ENCODE results near the gene CPNE7. TPM values are rescaled to one million over a fixed set of nuclear protein-coding genes. Genes with fewer than 3 reads are reported as not detected.
"Not testable (repeated sequence)": the region's sequence is repeated elsewhere in the genome, so short reads cannot be mapped to it uniquely, and the experiment has no call there.

Gene CPNE7
- total RNA-seq, 1 donor from 2014 or later, result 1.0 TPM

DNA sequence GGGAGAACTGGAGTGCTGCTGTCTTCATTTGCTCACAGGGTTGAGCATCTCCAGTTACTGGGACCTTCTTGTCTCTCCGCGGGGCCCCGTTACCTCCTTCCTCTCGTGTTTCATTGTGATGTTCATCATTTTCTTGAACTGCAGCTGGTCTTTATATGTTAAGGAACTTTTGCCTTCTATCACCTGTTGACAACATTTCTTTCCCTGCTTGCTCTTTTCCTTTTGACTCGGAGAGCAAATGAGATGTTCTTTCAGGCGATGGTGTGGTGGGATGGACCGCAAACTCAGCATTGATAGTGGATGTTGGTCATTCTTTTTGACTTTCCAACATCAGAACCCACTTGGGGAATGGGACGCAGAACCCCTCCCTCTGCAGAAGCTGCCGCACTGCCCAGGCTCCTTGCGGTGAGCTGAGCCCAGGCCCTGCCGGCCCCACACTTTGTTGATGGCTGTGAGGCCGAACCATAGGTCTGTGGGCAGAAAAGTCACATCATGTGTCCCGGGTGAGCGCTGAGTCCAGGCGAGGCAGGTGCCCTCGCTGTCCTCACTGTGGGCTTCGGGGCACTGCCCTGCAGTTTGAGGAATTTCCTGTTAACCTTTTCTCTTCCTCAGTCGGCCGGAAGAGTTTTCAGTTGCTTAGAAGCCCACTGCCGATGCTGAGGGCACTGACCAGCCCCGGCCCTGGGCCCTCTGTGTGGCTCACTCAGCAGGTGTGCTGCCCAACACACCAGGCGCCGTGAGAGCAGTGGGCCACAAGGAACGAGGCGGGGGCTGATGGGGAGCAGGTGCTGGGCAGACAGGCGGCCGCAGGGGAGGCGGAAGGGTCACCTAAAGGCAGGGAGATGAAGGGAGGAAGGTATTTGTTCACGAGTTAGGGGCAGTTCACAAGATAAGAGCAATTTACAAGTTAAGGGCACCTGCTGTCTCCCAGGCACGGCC, 7.6 kb upstream of the CPNE7 start:
- no peak for ATAC-seq

DNA sequence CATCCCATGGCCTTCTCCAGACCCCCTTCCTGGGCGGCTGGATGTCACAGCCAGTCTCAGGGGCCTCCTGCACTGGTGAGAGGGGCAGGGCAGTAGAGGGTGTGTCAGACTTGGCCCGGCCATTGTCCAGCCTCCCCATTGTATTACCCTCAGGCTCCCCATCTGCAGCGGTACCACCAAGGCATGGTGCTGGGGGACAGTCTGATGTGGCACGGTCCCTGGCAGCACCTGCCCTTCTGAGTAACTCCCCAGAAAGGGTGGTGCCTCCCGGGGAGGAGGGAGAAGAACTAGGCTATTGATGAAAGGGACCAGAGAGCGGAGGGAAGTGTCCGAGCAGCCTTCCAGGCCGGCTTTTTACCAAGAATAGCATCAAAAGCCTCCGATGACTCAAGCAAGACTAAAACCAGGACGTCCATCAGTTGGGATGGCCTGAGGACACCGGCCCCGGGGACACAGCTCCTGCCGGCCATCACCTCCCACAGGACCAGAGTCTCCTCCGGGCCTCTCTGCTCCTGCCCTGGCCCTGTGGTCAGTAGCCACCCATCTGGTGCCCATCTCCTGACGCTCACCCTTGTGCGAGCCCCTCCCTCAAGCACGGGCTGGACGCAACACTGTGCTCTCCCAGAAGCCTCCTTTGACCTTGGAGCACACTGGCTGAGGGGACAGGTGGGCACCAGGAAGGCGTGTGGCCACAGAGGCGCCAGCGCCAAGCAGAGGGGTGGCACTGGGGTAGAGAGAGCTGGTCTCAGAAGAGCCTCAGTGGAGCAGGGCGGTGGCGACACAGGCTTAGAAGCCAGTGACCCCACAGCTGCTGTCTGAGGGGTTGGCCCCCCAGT, 5.8 kb upstream of the CPNE7 start:
- no peak for ATAC-seq

DNA sequence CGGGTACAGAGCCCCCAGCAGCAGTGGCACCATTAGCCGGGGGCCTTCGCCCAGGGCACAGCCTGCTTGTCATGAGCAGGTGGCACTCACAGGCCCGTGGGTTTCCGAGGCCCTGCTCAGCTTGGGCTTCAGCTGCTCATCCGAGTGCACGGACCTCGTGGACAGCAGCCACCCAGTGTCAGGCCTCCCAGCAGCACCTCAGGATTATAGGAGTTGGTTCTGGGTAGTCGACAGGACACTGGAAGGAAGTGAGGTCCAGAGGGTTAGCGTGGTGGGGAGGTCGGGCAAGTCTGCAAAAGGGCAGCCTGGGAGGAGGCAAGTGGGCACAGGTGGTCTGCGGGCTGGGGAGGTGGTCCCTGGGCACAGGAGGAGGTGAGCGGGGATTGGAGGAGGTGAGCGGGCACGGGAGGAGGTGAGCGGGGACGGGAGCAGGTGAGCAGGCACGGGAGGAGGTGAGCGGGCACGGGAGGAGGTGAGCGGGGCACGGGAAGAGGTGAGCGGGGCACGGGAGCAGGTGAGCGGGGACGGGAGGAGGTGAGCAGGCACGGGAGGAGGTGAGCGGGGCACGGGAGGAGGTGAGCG, 5.1 kb upstream of the CPNE7 start:
- no peak for ATAC-seq

DNA sequence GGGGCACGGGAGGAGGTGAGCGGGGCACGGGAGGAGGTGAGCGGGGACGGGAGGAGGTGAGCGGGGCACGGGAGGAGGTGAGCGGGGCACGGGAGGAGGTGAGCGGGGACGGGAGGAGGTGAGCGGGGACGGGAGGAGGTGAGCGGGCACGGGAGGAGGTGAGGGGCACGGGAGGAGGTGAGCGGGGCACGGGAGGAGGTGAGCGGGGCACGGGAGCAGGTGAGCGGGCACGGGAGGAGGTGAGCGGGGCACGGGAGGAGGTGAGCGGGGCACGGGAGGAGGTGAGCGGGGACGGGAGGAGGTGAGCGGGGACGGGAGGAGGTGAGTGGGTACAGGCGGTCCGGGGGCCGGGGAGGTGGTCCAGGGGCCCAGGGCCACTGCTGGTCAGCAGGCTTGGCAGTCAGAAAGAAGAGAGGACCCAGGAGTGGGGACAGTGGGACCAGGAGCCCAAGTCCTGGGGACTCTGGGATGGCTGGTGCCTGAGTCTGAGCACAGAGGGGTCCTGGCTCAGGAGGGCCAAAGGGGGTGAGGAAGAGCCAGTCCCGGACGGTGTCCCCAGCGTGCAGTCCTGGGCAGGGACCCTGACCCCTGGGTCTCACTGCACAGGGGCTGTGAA, 4.5 kb upstream of the CPNE7 start:
- ATAC-seq, result not testable (repeated sequence)

DNA sequence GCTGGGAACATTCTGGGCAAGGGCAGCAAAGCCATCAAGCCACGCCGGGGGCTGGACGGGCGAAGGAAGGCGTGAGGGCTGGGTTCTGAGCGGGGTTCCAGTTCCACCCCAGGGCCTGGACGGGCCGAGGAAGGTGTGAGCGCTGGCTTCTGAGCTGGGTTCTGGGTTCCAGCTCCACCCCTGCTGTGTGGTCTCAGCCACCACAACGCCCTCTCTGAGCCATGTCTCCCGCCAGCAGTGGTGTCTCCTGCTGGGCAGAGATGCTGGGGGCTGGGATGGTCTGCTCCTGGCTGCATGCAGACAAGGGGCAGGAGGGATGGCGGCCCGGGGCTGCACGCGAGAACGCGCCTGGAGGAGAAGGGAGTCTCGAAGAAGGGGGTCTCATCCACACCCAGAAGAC, 3.9 kb upstream of the CPNE7 start:
- ATAC-seq, result no peak

DNA sequence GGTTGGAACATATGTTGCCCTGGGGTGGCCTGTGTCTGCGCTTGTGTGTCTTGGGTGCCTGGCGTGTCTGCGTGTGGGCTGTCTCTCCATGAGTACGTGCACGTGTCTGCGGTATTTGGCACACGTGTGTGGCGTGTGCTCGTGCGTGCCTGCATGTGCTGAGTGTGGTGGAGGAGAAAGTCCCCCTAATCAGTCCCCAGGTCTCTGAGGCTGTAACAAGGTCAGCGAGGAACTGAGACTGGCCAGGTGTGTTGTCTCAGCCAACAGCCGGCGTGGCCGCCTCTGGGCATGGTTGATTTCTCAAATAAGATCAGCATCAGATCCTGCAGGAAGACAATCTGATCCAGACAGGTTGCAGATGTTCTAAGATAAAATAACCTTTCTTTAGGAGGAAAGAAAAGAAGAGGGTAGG, 3.5 kb upstream of the CPNE7 start:
- no peak for ATAC-seq

DNA sequence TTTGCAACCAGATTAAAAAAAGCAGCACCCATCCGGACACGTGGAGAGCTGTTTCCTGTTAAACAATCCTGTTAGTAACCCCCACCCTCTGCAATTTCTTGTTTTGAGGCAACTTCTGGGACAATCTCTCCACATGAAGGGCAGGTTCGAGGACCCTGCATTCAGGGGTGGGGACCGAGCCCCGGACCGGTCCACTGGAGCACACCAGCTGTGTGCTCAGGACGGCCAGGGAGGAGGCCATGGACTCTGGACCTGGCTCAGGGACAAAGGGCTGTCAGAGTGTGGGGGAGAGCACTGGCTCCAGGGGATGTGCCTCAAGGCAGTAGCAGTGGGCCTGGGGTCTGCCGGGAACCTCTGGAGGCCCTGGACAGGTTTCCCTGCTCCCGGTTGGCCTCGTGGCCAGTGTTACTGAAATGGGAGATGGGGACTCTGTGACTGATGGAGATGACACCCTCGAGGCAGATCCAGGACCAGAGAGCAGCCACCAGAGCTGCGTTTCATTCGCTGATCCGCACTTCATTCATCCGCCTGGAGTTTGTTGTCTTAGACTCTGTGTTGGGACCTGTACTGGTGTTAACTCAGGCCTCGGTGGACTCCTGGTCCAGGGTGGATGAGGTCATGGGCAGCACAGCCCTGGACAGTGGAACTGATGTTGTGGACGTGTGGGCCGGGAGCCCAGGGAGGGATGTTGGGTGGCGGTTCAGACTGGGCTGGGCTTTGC, 2.9 kb upstream of the CPNE7 start:
- ATAC-seq, result no peak

DNA sequence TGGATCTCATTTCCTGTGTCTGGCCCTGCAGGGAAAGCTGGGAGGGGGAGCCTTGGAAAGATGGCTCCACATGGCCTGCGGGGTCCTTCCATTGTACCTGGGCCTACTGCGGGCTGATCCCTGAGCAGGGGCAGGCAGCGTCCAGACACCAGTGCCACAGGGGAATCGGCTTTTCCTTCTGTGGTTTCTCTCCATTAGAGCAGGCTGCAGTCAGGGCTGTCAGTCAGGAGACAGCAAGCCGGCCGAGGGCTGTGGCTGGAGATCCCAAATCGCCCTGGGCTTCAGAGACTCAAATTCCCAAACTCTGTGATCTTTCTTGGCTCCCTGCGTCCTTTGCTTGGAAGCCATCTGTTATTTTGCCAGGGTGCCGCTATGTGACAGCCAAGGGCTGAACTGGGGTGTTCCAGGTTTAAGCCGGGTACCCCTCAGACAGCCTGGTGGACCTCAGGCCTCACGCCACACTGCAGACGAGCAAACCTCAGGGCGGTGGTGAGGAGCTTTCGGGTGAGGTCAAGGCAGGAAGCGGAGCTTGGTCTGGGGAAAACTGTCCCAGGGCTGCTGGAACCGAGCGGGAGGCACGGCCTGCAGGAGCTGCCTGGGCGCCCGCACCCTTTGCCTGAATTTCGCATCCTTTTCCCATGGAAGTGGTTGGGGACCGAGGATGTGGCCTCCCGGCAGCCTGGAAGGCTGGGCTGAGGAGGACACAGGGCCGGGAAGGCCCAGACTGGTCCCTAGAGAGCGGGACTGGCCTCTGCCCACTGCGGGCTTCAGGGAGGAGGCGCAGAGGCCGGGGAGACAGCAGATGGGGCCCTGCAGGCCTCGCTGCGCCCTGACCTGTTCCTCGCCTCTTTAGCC, 1.5 kb upstream of the CPNE7 start:
- ATAC-seq, result no peak

DNA sequence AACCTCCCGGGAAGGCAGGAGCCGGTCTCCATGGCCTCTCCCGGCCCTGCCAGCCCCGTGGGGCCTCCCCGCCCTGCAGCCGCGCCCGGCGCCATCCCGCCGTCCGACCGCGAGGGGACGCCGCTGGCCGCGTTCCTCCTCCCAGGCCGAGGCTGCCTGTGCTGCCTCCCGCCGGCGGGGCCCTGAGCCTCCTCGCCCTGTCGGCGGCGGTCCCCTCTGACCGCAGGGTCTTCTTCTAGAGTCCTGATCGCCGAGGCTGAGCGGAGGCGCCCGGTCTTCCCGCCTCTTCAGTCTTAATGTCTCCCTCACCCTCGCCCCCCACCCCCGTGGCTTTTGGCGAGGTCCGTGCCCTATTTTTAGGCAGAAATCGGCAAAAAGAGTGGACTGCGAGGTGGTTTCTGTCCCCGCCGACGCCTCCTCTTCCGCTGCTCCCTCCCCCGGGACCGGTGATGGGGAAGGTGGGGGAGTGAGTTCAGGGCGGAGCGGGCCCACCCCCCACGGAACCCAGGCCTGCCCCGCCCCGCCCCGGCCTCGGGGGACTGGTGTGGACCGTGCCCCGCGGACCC, 794 bp upstream of the CPNE7 start:
- peak; percentile 73 for ATAC-seq

DNA sequence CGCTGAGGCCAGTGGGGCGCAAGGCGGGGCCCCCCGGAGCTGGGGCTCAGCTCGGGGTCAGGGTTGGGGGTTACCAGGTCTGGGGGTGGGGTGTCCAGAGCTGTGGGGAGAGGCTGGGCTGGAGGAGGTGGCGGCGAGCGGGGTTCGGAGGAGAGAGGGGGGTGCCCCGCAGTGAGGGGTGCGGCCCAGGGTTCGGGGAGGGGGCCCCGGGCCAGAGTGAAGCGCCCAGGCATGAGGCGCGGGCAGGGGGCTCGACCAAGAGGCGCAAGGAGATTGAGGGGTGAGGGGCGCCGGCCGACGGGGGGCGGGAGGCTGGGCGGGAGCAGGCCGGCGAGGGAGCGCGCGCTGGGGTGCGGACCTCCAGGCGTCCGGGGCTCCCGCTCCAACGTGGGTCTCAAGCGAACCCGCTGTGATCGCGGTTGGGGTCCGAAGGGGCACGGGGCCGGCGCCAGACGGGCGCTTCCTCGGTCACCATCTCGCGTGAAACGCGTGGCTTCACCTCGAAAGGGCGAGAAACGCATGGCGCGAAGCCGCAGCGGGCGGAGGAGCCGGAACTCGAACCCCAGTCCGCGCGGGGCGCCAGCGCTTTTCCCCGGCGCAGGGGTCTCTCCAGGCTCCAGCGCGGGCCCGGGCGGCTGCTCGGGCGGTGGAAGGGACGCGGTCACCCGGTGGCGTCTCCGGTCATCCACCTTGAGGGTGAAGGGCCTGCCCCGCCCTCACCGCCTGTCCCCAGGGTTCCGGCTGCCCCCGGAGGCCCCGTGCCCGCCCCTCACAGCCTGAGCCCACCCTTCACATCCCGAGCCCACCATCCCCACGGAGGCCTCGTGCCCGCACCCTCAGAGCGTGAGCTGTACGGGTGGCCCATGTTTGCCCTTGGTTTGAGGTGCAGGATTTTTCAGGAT, 846 bp downstream of the CPNE7 start:
- ATAC-seq, result no peak

DNA sequence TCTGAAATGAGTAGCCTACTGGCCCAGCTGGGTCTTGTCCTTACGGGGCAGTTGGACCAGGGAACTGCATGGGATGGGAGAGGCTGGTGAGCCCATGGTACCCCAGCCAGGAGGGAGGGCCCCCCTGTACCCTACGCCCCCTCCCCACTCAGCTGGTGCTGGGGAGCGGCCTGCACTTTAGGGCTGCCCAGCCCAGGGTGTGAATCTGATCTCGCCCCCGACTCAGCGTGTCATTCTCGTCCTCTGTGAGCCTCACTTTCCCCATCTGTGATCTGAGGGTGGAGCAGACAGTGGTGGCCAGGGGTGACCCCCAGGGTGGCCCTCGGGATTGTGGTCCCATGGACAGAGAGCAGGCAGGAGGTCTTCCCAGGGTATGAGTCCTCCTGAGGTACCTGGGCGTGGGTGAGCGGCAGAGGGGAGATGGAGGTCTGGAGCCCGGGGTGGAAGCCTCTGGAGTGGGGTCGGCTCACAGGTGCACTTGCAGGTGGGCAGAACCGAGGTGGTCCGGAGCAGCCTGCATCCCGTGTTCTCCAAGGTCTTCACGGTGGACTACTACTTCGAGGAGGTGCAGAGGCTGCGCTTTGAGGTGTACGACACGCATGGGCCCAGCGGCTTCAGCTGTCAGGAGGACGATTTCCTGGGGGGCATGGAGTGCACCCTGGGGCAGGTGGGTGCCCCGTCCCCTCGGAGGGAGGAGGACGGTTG, 1.6 kb downstream of the CPNE7 start:
- ATAC-seq, result peak; percentile 3

DNA sequence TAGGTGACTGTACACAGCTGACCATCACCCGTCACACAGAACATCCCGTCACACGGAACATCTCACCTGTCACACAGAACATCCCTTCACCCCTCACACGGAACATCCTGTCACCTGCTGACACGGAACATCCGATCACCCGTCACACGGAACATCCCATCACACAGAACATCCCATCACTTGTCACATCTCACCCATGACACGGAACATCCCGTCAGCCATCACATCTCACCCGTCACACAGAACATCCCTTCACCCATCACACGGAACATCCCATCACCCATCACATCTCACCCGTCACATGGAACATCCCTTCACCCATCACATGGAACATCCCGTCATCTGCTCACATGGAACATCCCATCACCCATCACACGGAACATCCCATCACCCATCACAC, 3.8 kb downstream of the CPNE7 start:
- ATAC-seq, result no peak

DNA sequence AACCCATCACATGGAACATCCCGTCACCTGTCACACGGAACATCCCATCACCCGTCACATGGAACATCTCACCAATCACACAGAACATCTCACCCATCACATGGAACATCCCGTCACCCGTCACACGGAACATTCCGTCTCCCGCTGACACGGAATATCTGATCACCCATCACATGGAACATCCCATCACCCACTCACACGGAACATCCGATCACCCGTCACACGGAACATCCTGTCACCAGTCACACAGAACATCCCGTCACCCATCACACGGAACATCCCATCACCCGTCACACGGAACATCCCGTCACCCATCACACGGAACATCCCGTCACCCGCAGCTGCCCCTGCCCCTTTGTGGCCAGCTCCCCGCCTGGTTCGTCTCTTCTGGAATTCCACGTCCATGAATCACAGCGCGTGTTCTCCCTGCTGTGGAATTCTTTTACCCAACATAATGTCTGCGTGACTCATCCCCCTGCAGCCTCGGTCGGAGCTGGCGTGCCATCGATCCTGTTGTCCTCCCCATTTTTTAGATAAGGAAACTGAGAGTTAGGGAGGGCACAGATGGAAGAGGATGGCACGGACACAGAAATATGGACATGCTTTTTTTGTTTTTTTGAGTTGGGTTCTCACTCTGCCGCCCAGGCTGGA, 5.6 kb downstream of the CPNE7 start:
- no peak for ATAC-seq

DNA sequence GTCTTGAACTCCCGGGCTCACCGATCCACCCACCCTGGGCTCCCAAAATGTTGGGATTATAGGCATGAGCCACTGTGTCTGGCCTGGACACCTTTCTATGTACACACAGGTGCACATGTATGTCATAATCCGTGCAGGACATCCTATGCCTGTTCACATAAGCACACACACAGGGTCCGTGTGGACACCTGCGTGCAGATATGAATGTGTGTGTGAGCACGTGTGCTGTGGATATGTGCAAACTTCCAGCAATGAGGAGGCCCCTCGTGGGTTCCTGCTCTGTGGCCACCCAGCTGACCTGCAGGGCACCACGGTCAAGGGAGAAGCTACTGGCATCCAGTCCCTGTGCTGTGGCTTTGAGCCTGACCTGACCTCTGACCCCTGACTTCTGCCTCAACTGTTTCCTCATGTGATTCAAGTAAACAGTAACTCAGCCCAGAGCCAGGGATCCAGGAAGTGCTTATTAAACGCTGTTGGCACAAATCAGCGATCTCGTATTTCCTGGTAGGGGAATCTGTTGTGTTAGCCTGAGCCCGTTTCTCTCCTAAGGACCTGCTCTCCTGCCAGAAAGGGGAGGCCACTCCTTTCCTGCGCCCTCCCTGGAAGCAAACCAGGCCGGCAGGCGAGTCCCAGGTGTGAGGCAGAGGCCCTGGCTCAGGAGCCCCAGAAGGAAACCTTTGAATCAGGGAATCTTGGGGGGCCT, 6.5 kb downstream of the CPNE7 start:
- peak; percentile 76 for ATAC-seq

DNA sequence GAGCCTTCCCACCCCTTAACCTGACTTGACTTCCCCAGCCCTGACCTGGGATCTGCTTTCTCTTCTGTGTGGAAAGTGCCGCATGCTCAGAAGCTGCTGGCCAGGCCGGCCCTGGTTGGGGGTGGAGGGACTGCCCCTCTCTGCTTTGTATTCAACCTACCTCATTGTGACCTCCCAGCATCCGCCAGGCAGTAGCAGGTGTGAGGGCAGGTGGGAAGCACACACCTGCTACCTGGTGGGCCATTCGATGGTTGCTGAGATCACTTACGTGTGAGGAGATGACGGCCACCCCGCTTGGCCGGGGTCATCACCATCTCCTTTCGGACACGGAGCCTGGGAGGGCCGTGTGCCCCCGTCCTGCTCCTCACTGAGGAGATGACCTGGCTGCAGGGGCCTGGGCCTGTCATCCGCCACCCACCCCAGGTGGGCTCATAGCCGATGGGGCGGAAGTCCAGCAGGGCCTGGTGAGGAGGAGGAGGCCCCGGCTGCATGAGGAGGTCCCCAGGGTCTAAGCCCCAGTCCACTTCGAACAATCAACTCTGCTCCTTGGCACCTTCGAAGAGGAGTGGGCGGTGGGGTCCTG, 7.1 kb downstream of the CPNE7 start:
- no peak for ATAC-seq

DNA sequence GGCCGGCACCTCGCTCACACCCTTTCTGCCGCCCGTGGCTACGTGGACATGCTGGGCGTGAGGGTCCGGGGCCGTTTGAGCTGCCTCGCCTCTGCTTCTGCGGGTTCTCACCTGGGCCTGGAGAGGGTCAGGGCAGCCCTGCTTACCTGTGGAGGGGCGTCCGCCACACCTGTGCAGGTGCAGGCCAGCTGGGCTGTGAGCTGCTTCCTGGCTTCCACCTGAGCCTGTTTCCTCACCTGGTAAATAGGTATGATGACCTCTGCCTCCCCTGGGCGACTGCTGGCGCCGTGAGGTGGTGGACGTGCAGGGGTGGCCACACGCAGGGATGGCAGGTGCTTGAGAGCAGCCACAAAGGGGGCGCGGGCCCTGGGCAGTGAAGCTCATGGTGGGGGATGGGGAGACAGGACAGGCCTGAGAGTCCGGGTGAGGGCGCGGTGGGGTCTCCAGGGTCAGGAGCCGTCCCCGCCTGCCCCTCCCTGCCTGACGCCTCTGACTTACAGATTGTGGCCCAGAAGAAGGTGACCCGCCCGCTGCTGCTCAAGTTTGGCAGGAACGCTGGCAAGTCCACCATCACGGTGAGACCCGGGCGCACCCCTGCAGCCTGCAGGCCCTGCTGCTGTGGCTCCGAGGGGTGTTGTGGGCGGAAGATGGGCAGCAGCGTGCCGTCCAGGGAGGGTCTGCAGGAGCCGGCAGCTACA, 7.8 kb downstream of the CPNE7 start:
- no peak for ATAC-seq
